Smooth muscle cell (in vitro differentiated cells): Measurements from ENCODE around the gene TOPAZ1. TPM values are rescaled to one million over a fixed set of nuclear protein-coding genes. Genes with fewer than 3 reads are reported as not detected.
A peak's percentile ranks its signal among the peaks of the same experiment; 100 is the strongest.

ENCODE experiments used
- DNase-seq: peaks from one replicate; lab custom pipeline; 2025; ENCODE audit not compliant: unreplicated experiment; lab: John Stamatoyannopoulos, UW
- H2AFZ ChIP-seq: fragments of 200-600 bp; sonication (generic); 2 replicates; pipeline ENCODE4 v1.6.0; 2016; ENCODE audit warnings: antibody characterized with exemption, low read depth, mild to moderate bottlenecking
- H3F3A ChIP-seq: fragments of 200-600 bp; sonication (generic); 2 replicates; pipeline ENCODE4 v1.6.0; 2017; ENCODE audit warnings: antibody characterized with exemption, low read depth
- H3K27ac ChIP-seq: fragments of 200-600 bp; sonication (generic); 2 replicates; pipeline ENCODE4 v1.5.1; 2016; ENCODE audit warnings: low read depth, mild to moderate bottlenecking
- H3K27me3 ChIP-seq: fragments of 200-600 bp; sonication (generic); 2 replicates; pipeline ENCODE4 v1.6.1; 2016; ENCODE audit warnings: low read depth, mild to moderate bottlenecking
- H3K36me3 ChIP-seq: fragments of 200-600 bp; sonication (generic); 2 replicates; pipeline ENCODE4 v1.5.1; 2016; ENCODE audit warnings: low read depth
- H3K4me1 ChIP-seq: fragments of 200-600 bp; sonication (generic); 2 replicates; pipeline ENCODE4 v1.5.1; 2016; ENCODE audit warnings: low read depth
- H3K4me2 ChIP-seq: fragments of 200-600 bp; sonication (generic); 2 replicates; pipeline ENCODE4 v1.6.0; 2016; ENCODE audit warnings: mild to moderate bottlenecking
- H3K4me3 ChIP-seq: fragments of 200-600 bp; sonication (generic); 2 replicates; pipeline ENCODE4 v1.5.1; 2016; ENCODE audit warnings: mild to moderate bottlenecking
- H3K79me2 ChIP-seq: fragments of 200-600 bp; sonication (generic); 2 replicates; pipeline ENCODE4 v1.6.0; 2016; ENCODE audit warnings: low read depth, mild to moderate bottlenecking
- H3K9ac ChIP-seq: fragments of 200-600 bp; sonication (generic); 2 replicates; pipeline ENCODE4 v1.6.0; 2016; ENCODE audit warnings: low read depth
- H3K9me3 ChIP-seq: fragments of 200-600 bp; sonication (generic); replicated peaks from 2 replicates; pipeline ENCODE4 v1.5.1; 2016; ENCODE audit warnings: low read depth
- H4K20me1 ChIP-seq: fragments of 200-600 bp; sonication (generic); 2 replicates; pipeline ENCODE4 v1.6.0; 2016; ENCODE audit warnings: low read depth
- WGBS: methylation state at CpG from one replicate; pipeline ENCODE4 v1.1.7; 2016; ENCODE audit warnings: low lambda C conversion rate; 5-methylcytosine and 5-hydroxymethylcytosine counted together
- polyA plus RNA-seq: library from polyadenylated mRNA; unstranded; fragments of >200 nt; fragmentation: Nextera tagmentation; extraction: Ambion mirVana; gene quantifications from 2 replicates; pipeline ENCODE4 v1.2.1, GENCODE V29; 2016
- total RNA-seq: library from RNA; depleted of rRNA; stranded (reverse); fragments of >200 nt; gene quantifications from 2 replicates; pipeline ENCODE4 v1.2.3, GENCODE V29; 2014
- TF ChIP-seq, protein P1 (sequence below): fragments of 200-600 bp; sonication (generic); IDR thresholded peaks from 2 replicates; pipeline ENCODE4 v1.5.1; 2017; ENCODE audit warnings: borderline replicate concordance, mild to moderate bottlenecking, antibody characterized with exemption; ENCODE audit not compliant: insufficient read depth, poor library complexity, severe bottlenecking

Gene TOPAZ1
- total and polyA plus RNA-seq, 2 experiments from 2014 or later, result not detected

DNA sequence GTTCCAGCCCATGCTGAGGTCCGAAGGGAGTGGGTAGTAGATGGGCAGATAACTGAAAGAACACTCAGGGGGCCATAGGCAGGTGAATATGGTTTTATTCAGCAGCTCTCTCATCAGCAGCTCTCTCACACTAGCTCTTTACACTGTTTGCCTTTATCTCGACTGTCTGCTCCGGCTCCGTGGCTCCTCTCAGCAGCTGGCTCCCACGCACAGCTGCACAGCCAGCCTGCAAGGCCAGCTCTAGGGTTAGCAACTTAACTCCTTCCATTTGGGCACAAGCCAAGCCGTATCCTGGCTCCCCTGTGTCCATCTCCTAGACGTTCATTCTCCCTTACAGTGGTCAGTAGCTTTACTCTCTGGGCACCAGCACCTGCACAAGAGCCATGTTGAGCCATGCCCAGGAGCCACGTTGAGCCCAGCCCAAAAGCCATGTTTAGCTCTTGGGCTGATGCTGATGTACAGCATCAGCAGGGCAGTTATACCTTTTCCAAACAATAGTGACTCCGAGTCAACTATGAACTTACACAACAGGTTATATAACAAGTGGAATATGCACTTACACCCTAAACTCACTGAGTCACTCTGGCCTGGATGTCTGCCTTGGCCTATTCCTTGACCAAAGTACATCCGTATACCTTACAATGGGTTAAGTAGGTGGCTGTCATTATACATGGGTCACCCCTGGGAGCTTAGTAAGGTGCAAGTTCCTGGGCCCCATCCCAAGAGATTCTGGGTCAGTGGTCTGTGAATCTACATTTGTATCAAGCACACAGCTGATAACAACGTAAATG, 34.6 kb upstream of the TOPAZ1 start:
- no peak overlapping the region for H2AFZ ChIP-seq
- H3K79me2 ChIP-seq, result no peaks in the 10 kb centered on the region
- H3K4me3 ChIP-seq, result no peak overlapping the region
- peaks cover 20% of the 10 kb centered on the region for H3K27me3 ChIP-seq
- no peaks in the 10 kb centered on the region for H3K36me3 ChIP-seq
- 74% methylated on average over 11 of the region's 11 CpGs for WGBS
- no peak overlapping the region for H3K9ac ChIP-seq
- H3F3A ChIP-seq, result no peaks in the 10 kb centered on the region
- H3K4me1 ChIP-seq, result no peaks in the 10 kb centered on the region
- H4K20me1 ChIP-seq, result no peaks in the 10 kb centered on the region
- DNase-seq, result no peak
- H3K9me3 ChIP-seq, result no peaks in the 10 kb centered on the region
- no peak overlapping the region for H3K4me2 ChIP-seq
- TF ChIP-seq, protein P1, sequence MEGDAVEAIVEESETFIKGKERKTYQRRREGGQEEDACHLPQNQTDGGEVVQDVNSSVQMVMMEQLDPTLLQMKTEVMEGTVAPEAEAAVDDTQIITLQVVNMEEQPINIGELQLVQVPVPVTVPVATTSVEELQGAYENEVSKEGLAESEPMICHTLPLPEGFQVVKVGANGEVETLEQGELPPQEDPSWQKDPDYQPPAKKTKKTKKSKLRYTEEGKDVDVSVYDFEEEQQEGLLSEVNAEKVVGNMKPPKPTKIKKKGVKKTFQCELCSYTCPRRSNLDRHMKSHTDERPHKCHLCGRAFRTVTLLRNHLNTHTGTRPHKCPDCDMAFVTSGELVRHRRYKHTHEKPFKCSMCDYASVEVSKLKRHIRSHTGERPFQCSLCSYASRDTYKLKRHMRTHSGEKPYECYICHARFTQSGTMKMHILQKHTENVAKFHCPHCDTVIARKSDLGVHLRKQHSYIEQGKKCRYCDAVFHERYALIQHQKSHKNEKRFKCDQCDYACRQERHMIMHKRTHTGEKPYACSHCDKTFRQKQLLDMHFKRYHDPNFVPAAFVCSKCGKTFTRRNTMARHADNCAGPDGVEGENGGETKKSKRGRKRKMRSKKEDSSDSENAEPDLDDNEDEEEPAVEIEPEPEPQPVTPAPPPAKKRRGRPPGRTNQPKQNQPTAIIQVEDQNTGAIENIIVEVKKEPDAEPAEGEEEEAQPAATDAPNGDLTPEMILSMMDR, result no peak
- H3K27ac ChIP-seq, result no peak overlapping the region

DNA sequence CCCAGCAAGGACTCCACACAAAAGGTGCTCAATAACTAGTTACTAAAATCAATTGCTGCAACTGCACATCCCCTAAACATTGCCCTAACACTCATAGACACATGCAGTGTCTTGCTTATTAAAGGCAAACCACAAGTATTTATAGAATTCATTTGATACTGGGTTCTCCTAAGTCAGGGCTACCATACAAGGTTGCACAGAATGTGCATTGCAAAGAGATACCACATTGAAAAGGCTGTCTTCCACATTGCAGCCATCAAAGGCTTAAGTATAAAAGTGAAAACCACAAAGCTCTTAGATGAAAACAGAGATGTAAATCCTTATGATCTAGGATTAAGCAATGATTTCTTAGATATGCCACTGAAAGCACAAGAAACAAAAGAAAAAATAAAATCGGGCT, 33.6 kb upstream of the TOPAZ1 start:
- TF ChIP-seq, protein P1, result no peak
- Histone ChIP-seq H2AFZ (no peak overlapping the region), H3K27me3 (peaks cover 26% of the 10 kb centered on the region), H3K9me3 (no peaks in the 10 kb centered on the region), H3K79me2 (no peaks in the 10 kb centered on the region), H3K4me2 (peak overlapping the region; percentile 1), H3K9ac (no peak overlapping the region), H3K27ac (no peak overlapping the region), H3K36me3 (no peaks in the 10 kb centered on the region), H3F3A (no peaks in the 10 kb centered on the region), H3K4me1 (no peaks in the 10 kb centered on the region), H3K4me3 (no peak overlapping the region), H4K20me1 (no peaks in the 10 kb centered on the region)
- 74% methylated on average over 1 of the region's 1 CpG for WGBS
- no peak for DNase-seq

GRCh38 chr3:44208568-44208967, 33.1 kb upstream of the TOPAZ1 start:
- Histone ChIP-seq H4K20me1 (no peaks in the 10 kb centered on the region), H3K4me1 (no peaks in the 10 kb centered on the region), H3K4me3 (no peak overlapping the region), H3K9ac (no peak overlapping the region), H3K27ac (no peak overlapping the region), H3K9me3 (no peaks in the 10 kb centered on the region), H3K27me3 (peaks cover 26% of the 10 kb centered on the region), H3K79me2 (no peaks in the 10 kb centered on the region), H3K4me2 (peak overlapping the region; percentile 1), H2AFZ (no peak overlapping the region), H3F3A (no peaks in the 10 kb centered on the region), H3K36me3 (no peaks in the 10 kb centered on the region)
- TF ChIP-seq, protein P1, result no peak
- DNase-seq, result no peak

GRCh38 chr3:44210967-44211366, 30.7 kb upstream of the TOPAZ1 start:
- TF ChIP-seq, protein P1, result no peak
- no peak for DNase-seq
- peaks cover 9% of the 10 kb centered on the region for H3K27me3 ChIP-seq

More at GRCh38 chr3:44210967-44211366, 30.7 kb upstream of the TOPAZ1 start:
- Histone ChIP-seq H3K9me3 (no peaks in the 10 kb centered on the region), H3K79me2 (no peaks in the 10 kb centered on the region), H3K4me2 (no peak overlapping the region), H2AFZ (no peak overlapping the region), H3K4me1 (no peaks in the 10 kb centered on the region), H3K9ac (no peak overlapping the region), H3K36me3 (no peaks in the 10 kb centered on the region), H3F3A (no peaks in the 10 kb centered on the region), H4K20me1 (no peaks in the 10 kb centered on the region), H3K4me3 (no peak overlapping the region), H3K27ac (no peak overlapping the region)
